Measurements from ENCODE around the gene PRKCZ. TPM values are rescaled to one million over a fixed set of nuclear protein-coding genes. Genes with fewer than 3 reads are reported as not detected.

Gene PRKCZ
- total and polyA plus RNA-seq, 9 of the 15 experiments (the other 6 are each of a cell fraction or from before 2014, with no cell fraction given), result 0.07 to 3.1 (median 1.3) TPM

GRCh38 chr1:2199042-2199810 lies 149.0 kb downstream of the PRKCZ start (continued):
- TF ChIP-seq AFF4 (CRISPR knock-in tag; IDR thresholded peaks at IDR 0.05) (0 out of 2 replicates have a peak, but pooled peaks have one; percentile 80), ELF1 (tag; IDR thresholded peaks at IDR 0.05) (peak; percentile 66), MTF1 (CRISPR knock-in tag; IDR thresholded peaks at IDR 0.05; ENCODE audit: borderline replicate concordance) (no peak), PRMT5 (CRISPR knock-in tag; IDR thresholded peaks at IDR 0.05) (no peak), MLLT1 (IDR thresholded peaks at IDR 0.05) (no peak), ZNF766 (CRISPR knock-in tag; conservative IDR thresholded peaks at IDR 0.05) (no peak), UBTF (IDR thresholded peaks at IDR 0.05; ENCODE audit: borderline replicate concordance in 1 of 2, low read depth in 2 of 2, low read length in 2 of 2) (peak; percentile 65 to 70; a peak in 1 of 4 replicates), MBD1 (CRISPR knock-in tag; IDR thresholded peaks at IDR 0.05) (no peak), ZNF197 (CRISPR knock-in tag; IDR thresholded peaks at IDR 0.05; ENCODE audit: low read depth) (no peak), KLF6 (CRISPR knock-in tag; IDR thresholded peaks at IDR 0.05; ENCODE audit: borderline replicate concordance) (peak; percentile 67; the same call in 1 of the 2 replicates), FUS (optimal IDR thresholded peaks at IDR 0.05; ENCODE audit: low read depth, low read length) (no peak), PBX2 (CRISPR knock-in tag; IDR thresholded peaks at IDR 0.05; ENCODE audit: low read depth) (no peak), PBX2 (tag; conservative IDR thresholded peaks at IDR 0.05; ENCODE audit: low read depth) (no peak), XRCC3 (IDR thresholded peaks at IDR 0.05) (no peak)
